ENCODE results near the gene KCTD1.

KCTD1 gene

GRCh38 chr18:26551695-26552081 is 3.3 kb upstream of the KCTD1 start:
- H3K4me1 ChIP-seq (ENCODE audit: control insufficient read depth in 1 of 2, insufficient read depth in 2 of 2, low read length in 2 of 2), result peaks cover 21 to 24% of the 10 kb centered on the region in 2 experiments
- H3K9me3 ChIP-seq (ENCODE audit: insufficient read depth, low read depth, low read length), result no peaks in the 10 kb centered on the region
- H4K8ac ChIP-seq (ENCODE audit: low read depth, low read length), result no peak overlapping the region
- H4K12ac ChIP-seq (ENCODE audit: low read depth, low read length), result no peak overlapping the region
- peaks cover 19% of the 10 kb centered on the region for H3K79me2 ChIP-seq (ENCODE audit: control insufficient read depth, insufficient read depth, low read length, poor library complexity)
- H2AK5ac ChIP-seq (ENCODE audit: low read length), result no peak overlapping the region
- no peak overlapping the region for H3K23ac ChIP-seq (ENCODE audit: low read length)
- no peak overlapping the region for H3K4ac ChIP-seq (ENCODE audit: low read depth, low read length)
- no peak overlapping the region for H2BK5ac ChIP-seq (ENCODE audit: low read depth, low read length, poor library complexity)
- H3K27ac ChIP-seq (ENCODE audit: low read depth, low read length), result no peak overlapping the region
- DNase-seq, result no peak
- peaks cover 25% of the 10 kb centered on the region for H3K79me1 ChIP-seq (ENCODE audit: low read length)
- H4K91ac ChIP-seq (ENCODE audit: low read depth, low read length), result no peak overlapping the region
- no peaks in the 10 kb centered on the region for H3K27me3 ChIP-seq (ENCODE audit: insufficient read depth, low read length)
- H3K36me3 ChIP-seq (ENCODE audit: control insufficient read depth in 1 of 2, insufficient read depth in 2 of 2, low read length in 2 of 2), result peaks cover 0 to 2% of the 10 kb centered on the region in 2 experiments
- no peak overlapping the region for H3K18ac ChIP-seq (ENCODE audit: low read length)
- H2BK12ac ChIP-seq (ENCODE audit: low read length), result no peak overlapping the region
- no peak overlapping the region for H2BK120ac ChIP-seq (ENCODE audit: insufficient read depth, low read length, poor library complexity)
- no peak overlapping the region for H3K4me3 ChIP-seq (ENCODE audit: low read depth, low read length)
- H3K9ac ChIP-seq (ENCODE audit: low read length), result no peak overlapping the region
- no peak overlapping the region for H3K14ac ChIP-seq (ENCODE audit: low read length)
- no peak overlapping the region for H3K4me2 ChIP-seq (ENCODE audit: low read length)
- no peak overlapping the region for H2AFZ ChIP-seq (ENCODE audit: insufficient read depth, low read length, poor library complexity)
- WGBS (ENCODE audit: extremely low coverage, insufficient coverage, insufficient read length), result no CpG with 5 or more reads among the region's 4 CpGs

DNA sequence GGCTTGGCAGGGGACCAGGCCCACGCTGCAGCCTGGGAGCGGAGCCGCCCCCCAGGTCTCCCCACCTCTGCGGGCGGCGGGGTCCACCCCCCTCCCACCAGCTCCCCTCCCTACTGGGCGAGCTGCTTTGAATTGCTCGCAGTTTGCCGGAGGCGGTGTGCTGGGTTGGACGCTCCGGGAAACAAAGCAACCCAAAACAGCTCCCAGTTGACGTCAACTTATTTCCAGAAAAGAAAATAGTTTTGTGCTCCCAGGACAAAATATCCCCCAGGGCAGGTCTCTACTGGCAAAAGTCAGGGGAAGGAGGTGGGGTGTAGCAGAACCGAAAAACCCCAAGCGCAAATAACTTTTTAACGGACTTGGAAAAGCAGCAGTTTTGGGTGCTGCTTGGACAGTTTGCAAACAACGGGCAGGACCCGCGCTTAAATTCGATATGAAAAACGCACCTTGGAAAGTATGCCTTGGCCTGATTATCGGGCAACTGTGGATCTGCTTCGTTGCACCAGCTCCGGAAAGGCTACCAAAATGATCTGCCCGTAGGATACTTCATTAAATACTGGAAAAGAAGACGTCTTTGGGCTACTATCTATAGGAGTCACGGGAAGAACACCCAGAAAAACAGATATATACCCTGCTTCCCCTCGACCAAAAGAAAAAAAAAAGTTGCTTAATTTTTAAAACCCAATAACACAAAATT is 2.8 kb upstream of the KCTD1 start:
- no peak overlapping the region for H2BK5ac ChIP-seq (ENCODE audit: low read depth, low read length, poor library complexity)
- peak overlapping the region; percentile 32 for H3K27ac ChIP-seq (ENCODE audit: low read depth, low read length)
- H2BK120ac ChIP-seq (ENCODE audit: insufficient read depth, low read length, poor library complexity), result peak overlapping the region; percentile 79
- peak overlapping the region; percentile 22 for H3K14ac ChIP-seq (ENCODE audit: low read length)
- no CpG with 5 or more reads among the region's 28 CpGs for WGBS (ENCODE audit: extremely low coverage, insufficient coverage, insufficient read length)
- H4K8ac ChIP-seq (ENCODE audit: low read depth, low read length), result peak overlapping the region; percentile 31
- peak overlapping the region; percentile 57 for H3K4me3 ChIP-seq (ENCODE audit: low read depth, low read length)
- no peak overlapping the region for H3K23ac ChIP-seq (ENCODE audit: low read length)
- H3K27me3 ChIP-seq (ENCODE audit: insufficient read depth, low read length), result no peaks in the 10 kb centered on the region
- peaks cover 22 to 26% of the 10 kb centered on the region in 2 experiments for H3K4me1 ChIP-seq (ENCODE audit: control insufficient read depth in 1 of 2, insufficient read depth in 2 of 2, low read length in 2 of 2)
- H4K12ac ChIP-seq (ENCODE audit: low read depth, low read length), result peak overlapping the region; percentile 13
- H3K4me2 ChIP-seq (ENCODE audit: low read length), result peak overlapping the region; percentile 78
- no peak overlapping the region for H3K4ac ChIP-seq (ENCODE audit: low read depth, low read length)
- H3K36me3 ChIP-seq (ENCODE audit: control insufficient read depth in 1 of 2, insufficient read depth in 2 of 2, low read length in 2 of 2), result peaks cover 0 to 2% of the 10 kb centered on the region in 2 experiments
- H2BK12ac ChIP-seq (ENCODE audit: low read length), result no peak overlapping the region
- H3K18ac ChIP-seq (ENCODE audit: low read length), result no peak overlapping the region
- no peak overlapping the region for H3K9ac ChIP-seq (ENCODE audit: low read length)
- H3K79me2 ChIP-seq (ENCODE audit: control insufficient read depth, insufficient read depth, low read length, poor library complexity), result peaks cover 20% of the 10 kb centered on the region
- peak overlapping the region; percentile 25 for H2AFZ ChIP-seq (ENCODE audit: insufficient read depth, low read length, poor library complexity)
- no peak overlapping the region for H2AK5ac ChIP-seq (ENCODE audit: low read length)
- H3K79me1 ChIP-seq (ENCODE audit: low read length), result peaks cover 25% of the 10 kb centered on the region
- no peaks in the 10 kb centered on the region for H3K9me3 ChIP-seq (ENCODE audit: insufficient read depth, low read depth, low read length)
- peak overlapping the region; percentile 97 for H4K91ac ChIP-seq (ENCODE audit: low read depth, low read length)
- DNase-seq, result peak; percentile 4 to 40

- H3K23ac ChIP-seq (ENCODE audit: low read length), result no peak overlapping the region
- peak overlapping the region; percentile 73 for H2AFZ ChIP-seq (ENCODE audit: insufficient read depth, low read length, poor library complexity)
- peaks cover 20% of the 10 kb centered on the region for H3K79me2 ChIP-seq (ENCODE audit: control insufficient read depth, insufficient read depth, low read length, poor library complexity)
- H4K8ac ChIP-seq (ENCODE audit: low read depth, low read length), result peak overlapping the region; percentile 92
- peak overlapping the region; percentile 63 for H3K4me3 ChIP-seq (ENCODE audit: low read depth, low read length)
- DNase-seq, result peak; percentile 79 to 86
- WGBS (ENCODE audit: extremely low coverage, insufficient coverage, insufficient read length), result no CpG with 5 or more reads among the region's 71 CpGs
- no peaks in the 10 kb centered on the region for H3K9me3 ChIP-seq (ENCODE audit: insufficient read depth, low read depth, low read length)
- H3K4me2 ChIP-seq (ENCODE audit: low read length), result peak overlapping the region; percentile 78
- H3K14ac ChIP-seq (ENCODE audit: low read length), result peak overlapping the region; percentile 81
- peaks cover 25% of the 10 kb centered on the region for H3K79me1 ChIP-seq (ENCODE audit: low read length)
- H3K27ac ChIP-seq (ENCODE audit: low read depth, low read length), result peak overlapping the region; percentile 96
- no peaks in the 10 kb centered on the region for H3K27me3 ChIP-seq (ENCODE audit: insufficient read depth, low read length)
- H3K36me3 ChIP-seq (ENCODE audit: control insufficient read depth in 1 of 2, insufficient read depth in 2 of 2, low read length in 2 of 2), result peaks cover 0 to 2% of the 10 kb centered on the region in 2 experiments
- peak overlapping the region; percentile 81 for H3K18ac ChIP-seq (ENCODE audit: low read length)
- peak overlapping the region; percentile 60 for H3K9ac ChIP-seq (ENCODE audit: low read length)
- H2BK5ac ChIP-seq (ENCODE audit: low read depth, low read length, poor library complexity), result peak overlapping the region; percentile 88
- H2AK5ac ChIP-seq (ENCODE audit: low read length), result no peak overlapping the region
- H2BK120ac ChIP-seq (ENCODE audit: insufficient read depth, low read length, poor library complexity), result peak overlapping the region; percentile 97
- H3K4ac ChIP-seq (ENCODE audit: low read depth, low read length), result peak overlapping the region; percentile 74
- peak overlapping the region; percentile 53 for H2BK12ac ChIP-seq (ENCODE audit: low read length)
- peaks cover 25 to 28% of the 10 kb centered on the region in 2 experiments for H3K4me1 ChIP-seq (ENCODE audit: control insufficient read depth in 1 of 2, insufficient read depth in 2 of 2, low read length in 2 of 2)
- H4K91ac ChIP-seq (ENCODE audit: low read depth, low read length), result peak overlapping the region; percentile 97
- H4K12ac ChIP-seq (ENCODE audit: low read depth, low read length), result peak overlapping the region; percentile 68
These were observed 1.1 kb upstream of the KCTD1 start for GRCh38 chr18:26549263-26550094.

DNA sequence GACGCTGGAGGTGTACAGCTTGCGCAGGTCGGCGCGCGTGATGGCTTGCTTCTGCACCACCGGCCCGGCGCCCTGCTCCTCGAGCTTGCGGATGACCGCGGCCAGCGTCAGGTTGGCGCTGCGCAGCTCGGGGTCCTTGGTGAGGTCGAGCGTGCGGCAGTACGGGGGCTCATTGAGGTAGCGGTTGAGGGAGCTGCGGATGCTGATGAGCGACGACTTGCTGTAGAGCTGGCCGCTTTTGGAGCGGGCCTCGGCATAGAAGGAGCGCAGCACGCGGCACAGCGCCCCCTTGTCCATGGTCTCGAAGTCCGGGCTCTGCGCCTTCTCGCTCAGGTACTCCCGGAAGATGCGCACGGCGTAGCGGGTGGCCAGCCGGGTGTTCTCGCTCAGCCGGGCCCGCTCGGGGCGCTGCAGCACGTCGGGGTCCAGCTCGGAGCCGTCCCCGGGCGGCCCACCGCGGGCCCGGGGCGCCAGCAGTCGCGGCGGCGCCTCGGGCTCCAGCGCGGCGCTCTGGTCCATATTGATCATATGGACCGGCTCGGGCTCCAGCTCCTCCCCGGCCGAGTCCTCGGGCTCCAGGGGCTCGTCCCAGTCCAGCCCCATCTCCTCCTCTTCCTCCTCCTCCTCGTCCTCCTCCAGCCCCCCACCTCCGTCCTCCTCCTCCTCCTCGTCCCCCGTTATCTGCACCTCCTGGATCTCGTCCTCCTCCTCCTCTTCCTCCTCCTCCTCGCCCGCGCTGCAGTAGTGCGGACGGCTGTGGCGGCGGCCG is 523 bp downstream of the KCTD1 start:
- Histone ChIP-seq H4K12ac (ENCODE audit: low read depth, low read length) (peak overlapping the region; percentile 55), H2AK5ac (ENCODE audit: low read length) (no peak overlapping the region), H2AFZ (ENCODE audit: insufficient read depth, low read length, poor library complexity) (peak overlapping the region; percentile 33), H3K4me2 (ENCODE audit: low read length) (peak overlapping the region; percentile 78), H3K18ac (ENCODE audit: low read length) (peak overlapping the region; percentile 87), H3K36me3 (ENCODE audit: control insufficient read depth in 1 of 2, insufficient read depth in 2 of 2, low read length in 2 of 2) (peaks cover 0 to 2% of the 10 kb centered on the region in 2 experiments), H3K79me1 (ENCODE audit: low read length) (peaks cover 25% of the 10 kb centered on the region), H3K4ac (ENCODE audit: low read depth, low read length) (peak overlapping the region; percentile 91), H3K9ac (ENCODE audit: low read length) (peak overlapping the region; percentile 42), H3K4me1 (ENCODE audit: control insufficient read depth in 1 of 2, insufficient read depth in 2 of 2, low read length in 2 of 2) (peaks cover 25 to 28% of the 10 kb centered on the region in 2 experiments), H3K14ac (ENCODE audit: low read length) (peak overlapping the region; percentile 98), H3K4me3 (ENCODE audit: low read depth, low read length) (peak overlapping the region; percentile 87), H2BK5ac (ENCODE audit: low read depth, low read length, poor library complexity) (peak overlapping the region; percentile 78), H3K23ac (ENCODE audit: low read length) (no peak overlapping the region), H2BK12ac (ENCODE audit: low read length) (peak overlapping the region; percentile 81), H4K91ac (ENCODE audit: low read depth, low read length) (peak overlapping the region; percentile 91), H3K27me3 (ENCODE audit: insufficient read depth, low read length) (no peaks in the 10 kb centered on the region), H3K79me2 (ENCODE audit: control insufficient read depth, insufficient read depth, low read length, poor library complexity) (peaks cover 20% of the 10 kb centered on the region), H2BK120ac (ENCODE audit: insufficient read depth, low read length, poor library complexity) (peak overlapping the region; percentile 89), H3K9me3 (ENCODE audit: insufficient read depth, low read depth, low read length) (no peaks in the 10 kb centered on the region), H4K8ac (ENCODE audit: low read depth, low read length) (peak overlapping the region; percentile 97), H3K27ac (ENCODE audit: low read depth, low read length) (peak overlapping the region; percentile 74)
- no CpG with 5 or more reads among the region's 84 CpGs for WGBS (ENCODE audit: extremely low coverage, insufficient coverage, insufficient read length)
- DNase-seq, result peak; percentile 53 to 77
